GM12878 (cell line): Measurements from ENCODE around the gene DUOX1. TPM values are rescaled to one million over a fixed set of nuclear protein-coding genes. Genes with fewer than 3 reads are reported as not detected.

Experiments
- ATAC-seq: fragments of 200-7000 bp; cut with Tn5 transposase; 3 replicates; pipeline ENCODE4 v1.9.1; 2020; ENCODE audit warnings: mild to moderate bottlenecking, moderate library complexity
- BruUV-seq: library from RNA; stranded (reverse); fragments of 400-500 nt; replicated peaks from 2 replicates; lab custom pipeline; 2021; lab: Mats Ljungman, UMichigan
- CTCF ChIA-PET: fragments of 300-600 bp; sonication (Branson Sonifier 250); formaldehyde crosslinking; extraction: SDS; loops from one replicate; lab custom pipeline; 2021; ENCODE audit warnings: inconsistent platforms; lab: Yijun Ruan, JAX
- POLR2A ChIA-PET: fragments of 350-600 bp; formaldehyde crosslinking; extraction: SDS; loops from one replicate; lab custom pipeline; 2021; ENCODE audit warnings: inconsistent platforms; lab: Charles Lee
- RAD21 ChIA-PET: fragments of 300-600 bp; sonication (Branson Sonifier 250); formaldehyde crosslinking; loops from one replicate; lab custom pipeline; 2023; ENCODE audit warnings: antibody characterized with exemption; ENCODE audit not compliant: unreplicated experiment; lab: Charles Lee
- SMC1A ChIA-PET: fragments of 300-600 bp; sonication (Branson Sonifier 250); formaldehyde crosslinking; loops from one replicate; lab custom pipeline; 2023; ENCODE audit not compliant: unreplicated experiment, uncharacterized antibody; lab: Charles Lee
- DNase-seq: peaks from one replicate; pipeline ENCODE4 v3.0.0-alpha.2; 2011; ENCODE audit warnings: low read depth, low spot score
- FAIRE-seq: peaks from 3 replicates; lab custom pipeline; 2011; peaks lifted over from hg19 to GRCh38; lab: Jason Lieb, UNC
- H2AFZ ChIP-seq: 2 replicates; pipeline ENCODE4 v1.6.0; 2011; ENCODE audit warnings: low read depth, low read length, control low read depth; ENCODE audit not compliant: control insufficient read depth
- H3K27ac ChIP-seq: 2 replicates; pipeline ENCODE4 v1.5.1; 2011; ENCODE audit warnings: control low read depth; ENCODE audit not compliant: control insufficient read depth, insufficient read depth
- H3K27me3 ChIP-seq, 2 experiments: replicated peaks in 1 of 2; 2 replicates each; pipeline versions ENCODE4 v1.6.0 to v1.6.1; 2011; ENCODE audit warnings: low read length in 1 of 2; ENCODE audit not compliant: control insufficient read depth in 2 of 2, insufficient read depth in 2 of 2
- H3K36me3 ChIP-seq, 2 experiments: 2 replicates each; pipeline ENCODE4 v1.5.1; 2011; ENCODE audit warnings: low read length in 1 of 2; ENCODE audit not compliant: control insufficient read depth in 2 of 2, insufficient read depth in 2 of 2
- H3K4me1 ChIP-seq: 2 replicates; pipeline ENCODE4 v1.6.1; 2011; ENCODE audit warnings: mild to moderate bottlenecking, low read length, moderate library complexity, mixed read lengths; ENCODE audit not compliant: control insufficient read depth, insufficient read depth
- H3K4me2 ChIP-seq: 2 replicates; pipeline ENCODE4 v1.6.0; 2011; ENCODE audit warnings: control low read depth; ENCODE audit not compliant: control insufficient read depth, insufficient read depth
- H3K4me3 ChIP-seq: fragments of 200-600 bp; sonication (generic); 2 replicates; pipeline ENCODE4 v1.5.1; 2016
- H3K79me2 ChIP-seq: 2 replicates; pipeline ENCODE4 v1.6.0; 2011; ENCODE audit warnings: low read length; ENCODE audit not compliant: control insufficient read depth, insufficient read depth
- H3K9ac ChIP-seq: 2 replicates; pipeline ENCODE4 v1.8.0; 2011; ENCODE audit warnings: low read length, control low read depth, mixed read lengths; ENCODE audit not compliant: control insufficient read depth, insufficient read depth
- H3K9me3 ChIP-seq: replicated peaks from 3 replicates; pipeline ENCODE4 v1.5.1; 2011; ENCODE audit warnings: mild to moderate bottlenecking, low read length; ENCODE audit not compliant: control insufficient read depth, insufficient read depth
- H4K20me1 ChIP-seq: 2 replicates; pipeline ENCODE4 v1.6.0; 2011; ENCODE audit not compliant: control insufficient read depth, insufficient read depth
- BACH1 ChIP-seq: fragments of 450-650 bp; IDR thresholded peaks from 2 replicates; pipeline ENCODE4 v1.6.1; 2017; ENCODE audit warnings: mild to moderate bottlenecking, borderline replicate concordance
- CTCF ChIP-seq, 3 experiments: IDR thresholded peaks in 2 of 3; conservative IDR thresholded peaks in 1 of 3; 2 replicates each; pipeline ENCODE4 v1.5.1; 2011; ENCODE audit warnings: low read depth in 3 of 3, low read length in 3 of 3, mild to moderate bottlenecking in 3 of 3, control low read depth in 2 of 3, moderate library complexity in 2 of 3, inconsistent platforms in 1 of 3, mixed read lengths in 1 of 3; ENCODE audit not compliant: control insufficient read depth in 2 of 3, insufficient read depth in 1 of 3; ENCODE audit errors: extremely low read depth in 1 of 3
- IKZF1 ChIP-seq: fragments of 450-650 bp; conservative IDR thresholded peaks from 2 replicates; pipeline ENCODE4 v1.6.1; 2017; ENCODE audit warnings: antibody characterized with exemption, mild to moderate bottlenecking
- LARP7 ChIP-seq: fragments of 450-650 bp; IDR thresholded peaks from 2 replicates; pipeline ENCODE4 v1.6.1; 2017; ENCODE audit warnings: mild to moderate bottlenecking
- NR2F1 ChIP-seq: fragments of 450-650 bp; conservative IDR thresholded peaks from 2 replicates; pipeline ENCODE4 v1.6.1; 2017; ENCODE audit warnings: mild to moderate bottlenecking
- PKNOX1 ChIP-seq: fragments of 450-650 bp; IDR thresholded peaks from 2 replicates; pipeline ENCODE4 v1.6.1; 2016; ENCODE audit warnings: mild to moderate bottlenecking
- RAD21 ChIP-seq: IDR thresholded peaks from 2 replicates; pipeline ENCODE4 v1.6.1; 2011; ENCODE audit warnings: mild to moderate bottlenecking, low read depth, low read length, moderate library complexity; ENCODE audit not compliant: insufficient read depth
- RCOR1 ChIP-seq: conservative IDR thresholded peaks from 2 replicates; pipeline ENCODE4 v1.6.1; 2012; ENCODE audit warnings: low read depth, low read length, improper control_type of control experiment
- RUNX3 ChIP-seq: IDR thresholded peaks from 2 replicates; pipeline ENCODE4 v1.6.1; 2012; ENCODE audit warnings: low read length, inconsistent platforms
- SMARCA5 ChIP-seq: fragments of 450-650 bp; IDR thresholded peaks from 2 replicates; pipeline ENCODE4 v1.6.1; 2017; ENCODE audit warnings: mild to moderate bottlenecking
- SPI1 ChIP-seq: IDR thresholded peaks from 2 replicates; pipeline ENCODE4 v1.6.1; 2011; ENCODE audit warnings: low read depth, mild to moderate bottlenecking, low read length, moderate library complexity, borderline replicate concordance; ENCODE audit not compliant: insufficient read depth
- WGBS: methylation state at CpG from one replicate; pipeline ENCODE4 v1.1.6; 2016; ENCODE audit warnings: low lambda C conversion rate; ENCODE audit not compliant: insufficient replicate concordance, insufficient coverage; ENCODE audit errors: missing lambda C conversion rate; 5-methylcytosine and 5-hydroxymethylcytosine counted together
- in situ Hi-C: fragments of 300-500 bp; cut with MboI; formaldehyde crosslinking; loops from 9 replicates; pipeline ENCODE4 v1.14.3; 2018; ENCODE audit warnings: mixed read lengths
- intact Hi-C: fragments of 100-400 bp; cut with micrococcal nuclease; formaldehyde crosslinking; loops from one replicate; pipeline ENCODE4 v1.14.2; 2022; ENCODE audit not compliant: unreplicated experiment
- polyA plus RNA-seq, 11 experiments: library from polyadenylated mRNA; depleted of rRNA in 4 of 11; unstranded in 6 of 11; stranded (reverse) in 5 of 11; fragments of >200 nt; fragmentation: Nextera tagmentation in 4 of 11; fragmentation: Illumina TruSeq in 1 of 11; extraction: Ambion mirVana in 4 of 11; extraction: Trizol in 1 of 11; gene quantifications; 1 replicate in 1 of 11; 2 replicates in 10 of 11; pipeline versions ENCODE4 v1.2.1 to v1.2.3, GENCODE V29; 2011 to 2016; ENCODE audit warnings: inconsistent platforms in 2 of 11, missing spikeins in 2 of 11, low read depth in 1 of 11
- total RNA-seq, 4 experiments: library from RNA; depleted of rRNA in 3 of 4; stranded (reverse); fragments of >200 nt in 3 of 4; fragmentation: Illumina TruSeq in 1 of 4; extraction: Trizol in 1 of 4; gene quantifications; 2 replicates each; pipeline versions ENCODE4 v1.2.1 to v1.2.3, GENCODE V29; 2013 to 2021

Gene DUOX1
- total and polyA plus RNA-seq, 10 of the 15 experiments (the other 5 are each of a cell fraction or from before 2014, with no cell fraction given) = 0.02 to 2.1 (median 0.26) TPM; not detected in 3

GRCh38 chr15:45165536-45165935, 35.7 kb downstream of the DUOX1 start:
- ChIA-PET SMC1A (interaction anchor here (0.6 to 9.7 kb wide), 8 partner anchors 11 to 292 kb away, joined by 3 to 159 read pairs (median 4); a partner anchor contains a TSS), RAD21 (interaction anchor here (0.8 to 6.6 kb wide), 5 partner anchors 15 to 448 kb away, joined by 3 to 104 read pairs (median 4); no protein-coding TSS in a partner anchor), CTCF (interaction anchor here (0.8 to 16.3 kb wide), 7 partner anchors 9 to 292 kb away, joined by 3 to 253 read pairs (median 34); partner anchors contain the start of gene SHF), POLR2A (interaction anchor here (1.1 kb wide), 1 partner anchor 38 kb away, joined by 6 read pairs; no protein-coding TSS in a partner anchor)
- no peak overlapping the region for H2AFZ ChIP-seq
- peak overlapping the region; percentile 41; the same call in 1 of the 2 replicates for H3K9ac ChIP-seq
- H4K20me1 ChIP-seq = no peaks in the 10 kb centered on the region
- peaks cover 4% of the 10 kb centered on the region for H3K79me2 ChIP-seq
- TF ChIP-seq RAD21 = no peak
- no peaks in the 10 kb centered on the region for H3K27me3 ChIP-seq
- intact Hi-C loops (loop anchor here (2.0 kb wide), 1 partner anchor 233 kb away; no protein-coding TSS in a partner anchor), in situ Hi-C loops (no loop called here)
- peaks cover 12% of the 10 kb centered on the region for H3K4me1 ChIP-seq
- 77% methylated on average over 5 of the region's 5 CpGs for WGBS
- no peaks in the 10 kb centered on the region for H3K9me3 ChIP-seq
- peak overlapping the region; percentile 14; the same call in 1 of the 2 replicates for H3K4me2 ChIP-seq
- ATAC-seq (no peak), FAIRE-seq (no peak), DNase-seq (no peak)
- BruUV-seq = no TSS peak
- no peaks in the 10 kb centered on the region for H3K36me3 ChIP-seq
- no peak overlapping the region for H3K4me3 ChIP-seq
- no peak overlapping the region for H3K27ac ChIP-seq

GRCh38 chr15:45166834-45167630, 37.2 kb downstream of the DUOX1 start:
- H3K27me3 ChIP-seq = no peaks in the 10 kb centered on the region
- DNase-seq = peak; percentile 51
- H3K9ac ChIP-seq = peak overlapping the region; percentile 63
- peaks cover 4% of the 10 kb centered on the region for H3K79me2 ChIP-seq
- peak overlapping the region; percentile 14 for H3K4me2 ChIP-seq
- no peaks in the 10 kb centered on the region for H3K36me3 ChIP-seq
- POLR2A ChIA-PET = interaction anchor here (1.4 to 1.7 kb wide), 2 partner anchors 13 to 34 kb away, joined by 4 to 6 read pairs; no protein-coding TSS in a partner anchor
- no peaks in the 10 kb centered on the region for H4K20me1 ChIP-seq
- RAD21 ChIA-PET = interaction anchor here (1.4 to 6.6 kb wide), 3 partner anchors 13 to 235 kb away, joined by 4 to 104 read pairs (median 6); a partner anchor contains a TSS
- no peaks in the 10 kb centered on the region for H3K9me3 ChIP-seq
- H3K4me1 ChIP-seq = peaks cover 12% of the 10 kb centered on the region
- CTCF ChIA-PET = interaction anchor here (0.6 to 16.3 kb wide), 9 partner anchors 15 to 263 kb away, joined by 3 to 253 read pairs (median 5); partner anchors contain the start of gene SHF
- H3K4me3 ChIP-seq = peak overlapping the region; percentile 79
- SMC1A ChIA-PET = interaction anchor here (2.1 to 9.7 kb wide), 2 partner anchors 23 to 36 kb away, joined by 5 to 159 read pairs; no protein-coding TSS in a partner anchor
- H2AFZ ChIP-seq = peak overlapping the region; percentile 7
- WGBS = 1% methylated on average over 54 of the region's 79 CpGs
- BruUV-seq = no TSS peak
- ATAC-seq = peak; percentile 95
- H3K27ac ChIP-seq = peak overlapping the region; percentile 40
- intact Hi-C loops = loop anchor here (1.0 kb wide), 1 partner anchor 31 kb away; no protein-coding TSS in a partner anchor
- FAIRE-seq = peak; percentile 85
- in situ Hi-C loops = no loop called here
- 0 out of 2 replicates have a peak, but pooled peaks have one; percentile 15 for TF ChIP-seq PKNOX1
- TF ChIP-seq RUNX3 = no peak; the same call in 1 of the 2 replicates
- peak; percentile 93; the same call in 1 of the 2 replicates for TF ChIP-seq BACH1
- peak; percentile 55 for TF ChIP-seq NR2F1
- peak; percentile 93 for TF ChIP-seq LARP7
- TF ChIP-seq IKZF1 = peak; percentile 83
- peak; percentile 82 for TF ChIP-seq SMARCA5
- TF ChIP-seq SPI1 = peak; percentile 29; the same call in 1 of the 2 replicates
- no peak for TF ChIP-seq RCOR1
- TF ChIP-seq CTCF (IDR thresholded peaks at IDR 0.05 in 2 of 3, conservative IDR thresholded peaks at IDR 0.05 in 1 of 3; ENCODE audit: control insufficient read depth in 2 of 3, extremely low read depth in 1 of 3, insufficient read depth in 1 of 3, low read depth in 3 of 3, low read length in 3 of 3) = peak; percentile 79 to 87 (median 83); a peak in 5 of 6 replicates
